Measurements from ENCODE around the gene LRRC49. TPM values are rescaled to one million over a fixed set of nuclear protein-coding genes. Genes with fewer than 3 reads are reported as not detected.

The LRRC49 gene
- total RNA-seq, 2 donors from 2014 or later, result 2.4 to 2.8 TPM

- no peak for TF ChIP-seq CTCF (IDR thresholded peaks at IDR 0.05)
These were observed 11.8 kb upstream of the LRRC49 start for GRCh38 chr15:70880781-70881180.

GRCh38 chr15:70882361-70882760, 10.3 kb upstream of the LRRC49 start:
- no peaks in the 10 kb centered on the region for H3K4me1 ChIP-seq
- no peak for DNase-seq
- no peak overlapping the region for H3K4me3 ChIP-seq
- H3K27me3 ChIP-seq, result no peaks in the 10 kb centered on the region
- H3K9me3 ChIP-seq, result no peaks in the 10 kb centered on the region
- H3K36me3 ChIP-seq, result no peaks in the 10 kb centered on the region
- no peak for TF ChIP-seq CTCF (IDR thresholded peaks at IDR 0.05)
- H3K27ac ChIP-seq, result no peak overlapping the region
- H3K9ac ChIP-seq (ENCODE audit: low read depth in 2 of 2, low read length in 2 of 2), result no peak overlapping the region
- intact Hi-C loops (cut with DNase I), result no loop called here

More at GRCh38 chr15:70880781-70881180, 11.8 kb upstream of the LRRC49 start:
- Histone ChIP-seq H3K4me3 (no peak overlapping the region), H3K27me3 (no peaks in the 10 kb centered on the region), H3K4me1 (no peaks in the 10 kb centered on the region), H3K9me3 (no peaks in the 10 kb centered on the region), H3K9ac (ENCODE audit: low read depth in 2 of 2, low read length in 2 of 2) (no peak overlapping the region), H3K27ac (no peak overlapping the region), H3K36me3 (no peaks in the 10 kb centered on the region)
- intact Hi-C loops (cut with DNase I), result no loop called here
- no peak for DNase-seq

GRCh38 chr15:70892912-70893560, 410 bp downstream of the LRRC49 start:
- Histone ChIP-seq H3K27ac (peak overlapping the region; percentile 71), H3K9ac (ENCODE audit: low read depth in 2 of 2, low read length in 2 of 2) (peak overlapping the region; percentile 38 to 68), H3K4me1 (no peaks in the 10 kb centered on the region), H3K4me3 (peak overlapping the region; percentile 73), H3K27me3 (no peaks in the 10 kb centered on the region), H3K9me3 (no peaks in the 10 kb centered on the region), H3K36me3 (no peaks in the 10 kb centered on the region)
- peak; percentile 26 for TF ChIP-seq CTCF (IDR thresholded peaks at IDR 0.05)
- no peak for DNase-seq
- intact Hi-C loops (cut with DNase I), result no loop called here

- no peaks in the 10 kb centered on the region for H3K9me3 ChIP-seq
- H3K36me3 ChIP-seq, result no peaks in the 10 kb centered on the region
- H3K4me3 ChIP-seq, result no peak overlapping the region
- peak; percentile 31 for DNase-seq
- no peaks in the 10 kb centered on the region for H3K4me1 ChIP-seq
- no peaks in the 10 kb centered on the region for H3K27me3 ChIP-seq
- no peak for TF ChIP-seq CTCF (IDR thresholded peaks at IDR 0.05)
- H3K9ac ChIP-seq (ENCODE audit: low read depth in 2 of 2, low read length in 2 of 2), result no peak overlapping the region
- peak overlapping the region; percentile 17 for H3K27ac ChIP-seq
- intact Hi-C loops (cut with DNase I), result no loop called here
These were observed 9.5 kb downstream of the LRRC49 start for GRCh38 chr15:70902107-70902506.

- no peak for TF ChIP-seq CTCF (IDR thresholded peaks at IDR 0.05)
- no peaks in the 10 kb centered on the region for H3K36me3 ChIP-seq
- DNase-seq, result no peak
- H3K9me3 ChIP-seq, result peaks cover 7% of the 10 kb centered on the region
- no peak overlapping the region for H3K27ac ChIP-seq
- intact Hi-C loops (cut with DNase I), result no loop called here
- no peak overlapping the region for H3K9ac ChIP-seq (ENCODE audit: low read depth in 2 of 2, low read length in 2 of 2)
- H3K4me1 ChIP-seq, result no peaks in the 10 kb centered on the region
- no peak overlapping the region for H3K4me3 ChIP-seq
- no peaks in the 10 kb centered on the region for H3K27me3 ChIP-seq
These were observed 14.2 kb downstream of the LRRC49 start for GRCh38 chr15:70906842-70907241.
